ENCODE results near the gene TPSG1. TPM values are rescaled to one million over a fixed set of nuclear protein-coding genes. Genes with fewer than 3 reads are reported as not detected.

The TPSG1 gene
- total and polyA plus RNA-seq, 8 donors, result 0.34 to 0.92 (median 0.35) TPM; not detected in 5

- no peaks in the 10 kb centered on the region for H3K36me3 ChIP-seq
- no peaks in the 10 kb centered on the region for H3K4me1 ChIP-seq
- TF ChIP-seq, protein P1, sequence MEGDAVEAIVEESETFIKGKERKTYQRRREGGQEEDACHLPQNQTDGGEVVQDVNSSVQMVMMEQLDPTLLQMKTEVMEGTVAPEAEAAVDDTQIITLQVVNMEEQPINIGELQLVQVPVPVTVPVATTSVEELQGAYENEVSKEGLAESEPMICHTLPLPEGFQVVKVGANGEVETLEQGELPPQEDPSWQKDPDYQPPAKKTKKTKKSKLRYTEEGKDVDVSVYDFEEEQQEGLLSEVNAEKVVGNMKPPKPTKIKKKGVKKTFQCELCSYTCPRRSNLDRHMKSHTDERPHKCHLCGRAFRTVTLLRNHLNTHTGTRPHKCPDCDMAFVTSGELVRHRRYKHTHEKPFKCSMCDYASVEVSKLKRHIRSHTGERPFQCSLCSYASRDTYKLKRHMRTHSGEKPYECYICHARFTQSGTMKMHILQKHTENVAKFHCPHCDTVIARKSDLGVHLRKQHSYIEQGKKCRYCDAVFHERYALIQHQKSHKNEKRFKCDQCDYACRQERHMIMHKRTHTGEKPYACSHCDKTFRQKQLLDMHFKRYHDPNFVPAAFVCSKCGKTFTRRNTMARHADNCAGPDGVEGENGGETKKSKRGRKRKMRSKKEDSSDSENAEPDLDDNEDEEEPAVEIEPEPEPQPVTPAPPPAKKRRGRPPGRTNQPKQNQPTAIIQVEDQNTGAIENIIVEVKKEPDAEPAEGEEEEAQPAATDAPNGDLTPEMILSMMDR (IDR thresholded peaks at IDR 0.05), result no peak
- peaks cover 27 to 83% of the 10 kb centered on the region in 2 donors for H3K27me3 ChIP-seq
- ATAC-seq, result no peak
- no peak for DNase-seq
- intact Hi-C loops (cut with DNase I), result no loop called here
- no peaks in the 10 kb centered on the region for H3K9me3 ChIP-seq
- H3K4me3 ChIP-seq, result no peak overlapping the region
- H3K27ac ChIP-seq, result no peak overlapping the region
Measured at GRCh38 chr16:1260101-1260680, 35.1 kb upstream of the TPSG1 start.

DNA sequence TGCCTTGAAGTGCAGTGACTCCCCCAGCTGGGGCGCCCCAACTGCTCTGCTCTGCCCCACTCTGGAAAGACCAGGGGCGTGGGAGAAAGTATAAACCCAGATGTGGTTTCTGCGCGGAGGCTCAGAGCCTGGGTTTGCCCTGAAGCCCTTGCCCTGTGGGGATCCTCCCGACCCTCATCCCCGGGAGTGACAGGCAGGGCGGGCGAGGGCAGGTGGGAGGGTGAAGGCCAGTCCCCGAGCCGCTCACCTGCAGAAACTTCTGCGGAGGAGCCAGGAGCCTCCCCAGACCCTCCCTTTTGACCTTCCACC, 34.6 kb upstream of the TPSG1 start:
- peaks cover 27 to 84% of the 10 kb centered on the region in 2 donors for H3K27me3 ChIP-seq
- H3K36me3 ChIP-seq, result no peaks in the 10 kb centered on the region
- ATAC-seq (no peak), DNase-seq (no peak)
- intact Hi-C loops (cut with DNase I), result no loop called here
- no peak overlapping the region for H3K4me3 ChIP-seq
- TF ChIP-seq, protein P1 (IDR thresholded peaks at IDR 0.05), result no peak
- H3K9me3 ChIP-seq, result no peaks in the 10 kb centered on the region
- H3K4me1 ChIP-seq, result no peaks in the 10 kb centered on the region
- H3K27ac ChIP-seq, result no peak overlapping the region

GRCh38 chr16:1258906-1259759, 34.1 kb upstream of the TPSG1 start:
- Histone ChIP-seq H3K36me3 (no peaks in the 10 kb centered on the region), H3K27me3 (peaks cover 27 to 84% of the 10 kb centered on the region in 2 donors), H3K27ac (no peak overlapping the region), H3K9me3 (no peaks in the 10 kb centered on the region), H3K4me1 (no peaks in the 10 kb centered on the region), H3K4me3 (no peak overlapping the region)
- DNase-seq, result no peak
- TF ChIP-seq, protein P1 (IDR thresholded peaks at IDR 0.05), result no peak
- ATAC-seq, result no peak
- intact Hi-C loops (cut with DNase I), result no loop called here

DNA sequence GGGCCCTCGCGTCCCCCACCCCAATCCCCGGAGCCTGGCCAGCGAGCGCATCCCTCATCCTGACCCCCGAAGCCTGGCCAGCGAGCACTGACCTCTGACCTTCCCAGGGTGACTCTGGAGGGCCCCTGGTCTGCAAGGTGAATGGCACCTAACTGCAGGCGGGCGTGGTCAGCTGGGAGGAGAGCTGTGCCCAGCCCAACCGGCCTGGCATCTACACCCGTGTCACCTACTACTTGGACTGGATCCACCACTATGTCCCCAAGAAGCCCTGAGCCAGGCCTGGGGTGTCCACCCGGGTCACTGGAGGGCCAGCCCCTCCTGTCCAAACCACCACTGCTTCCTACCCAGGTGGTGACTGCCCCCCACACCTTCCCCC, 33.1 kb upstream of the TPSG1 start:
- TF ChIP-seq, protein P1 (IDR thresholded peaks at IDR 0.05), result no peak
- Histone ChIP-seq H3K4me3 (no peak overlapping the region), H3K36me3 (no peaks in the 10 kb centered on the region), H3K4me1 (no peaks in the 10 kb centered on the region), H3K27ac (no peak overlapping the region), H3K27me3 (peaks cover 27 to 76% of the 10 kb centered on the region in 2 donors), H3K9me3 (no peaks in the 10 kb centered on the region)
- intact Hi-C loops (cut with DNase I), result no loop called here
- no peak for ATAC-seq
- DNase-seq, result no peak

DNA sequence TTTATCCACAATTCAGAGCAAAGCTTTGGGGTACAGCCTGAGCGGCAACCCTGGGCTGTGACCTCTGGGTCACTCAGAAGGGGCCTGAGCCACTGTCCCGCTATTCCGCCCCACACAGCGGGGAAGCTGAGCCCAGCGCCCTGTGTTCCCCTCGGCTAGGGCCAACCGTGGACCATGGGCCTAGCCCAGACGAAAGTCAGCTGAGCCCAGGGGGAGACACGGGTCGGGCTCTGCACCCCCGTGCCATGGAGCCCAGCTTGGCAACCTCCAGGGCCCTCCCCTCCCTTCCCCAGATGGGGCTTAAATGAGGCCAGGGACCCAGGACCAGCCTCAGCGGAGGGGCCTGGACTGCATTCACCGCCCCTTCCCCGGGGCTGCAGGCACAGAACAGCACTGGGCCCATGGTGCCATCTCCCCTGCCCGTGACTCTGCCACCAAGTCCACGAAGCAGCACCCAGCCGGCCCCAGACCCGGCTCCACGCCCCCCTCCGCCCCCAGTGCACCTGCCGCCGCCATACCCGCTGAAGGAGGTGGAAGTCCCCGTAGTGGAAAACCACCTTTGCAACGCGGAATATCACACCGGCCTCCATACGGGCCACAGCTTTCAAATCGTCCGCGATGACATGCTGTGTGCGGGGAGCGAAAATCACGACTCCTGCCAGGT, 32.6 kb upstream of the TPSG1 start:
- H3K36me3 ChIP-seq, result no peaks in the 10 kb centered on the region
- no peak overlapping the region for H3K4me3 ChIP-seq
- no peaks in the 10 kb centered on the region for H3K4me1 ChIP-seq
- H3K9me3 ChIP-seq, result no peaks in the 10 kb centered on the region
- TF ChIP-seq, protein P1 (IDR thresholded peaks at IDR 0.05), result no peak
- ATAC-seq, result no peak
- peaks cover 27 to 71% of the 10 kb centered on the region in 2 donors for H3K27me3 ChIP-seq
- DNase-seq, result no peak
- intact Hi-C loops (cut with DNase I), result no loop called here
- H3K27ac ChIP-seq, result no peak overlapping the region

Measured in left lung (tissue), 10 donors.